GM23338 (cell line): ENCODE data around the gene PGM1. TPM values are rescaled to one million over a fixed set of nuclear protein-coding genes. Genes with fewer than 3 reads are reported as not detected.

Experiments
- ATAC-seq: fragments of 200-7000 bp; cut with Tn5 transposase; 3 replicates; pipeline ENCODE4 v1.9.1; 2020
- DNase-seq: peaks from one replicate; pipeline ENCODE4 v3.0.0-alpha.2; 2015; ENCODE audit warnings: low spot score
- H2AFZ ChIP-seq: fragments of 200-600 bp; sonication (generic); 2 replicates; pipeline ENCODE4 v1.8.0; 2016; ENCODE audit warnings: antibody characterized with exemption, mild to moderate bottlenecking, moderate library complexity
- H3F3A ChIP-seq: fragments of 200-600 bp; sonication (generic); replicated peaks from 2 replicates; pipeline ENCODE4 v1.8.0; 2017; ENCODE audit warnings: antibody characterized with exemption, mixed run types, low read depth
- H3K27ac ChIP-seq: fragments of 200-600 bp; sonication (generic); 2 replicates; pipeline ENCODE4 v1.6.1; 2016; ENCODE audit warnings: low read depth
- H3K27me3 ChIP-seq: fragments of 200-600 bp; sonication (generic); 2 replicates; pipeline ENCODE4 v1.8.0; 2016; ENCODE audit warnings: mild to moderate bottlenecking, mixed run types, moderate library complexity; ENCODE audit not compliant: insufficient read depth
- H3K36me3 ChIP-seq: fragments of 200-600 bp; sonication (generic); 2 replicates; pipeline ENCODE4 v1.8.0; 2016; ENCODE audit warnings: mild to moderate bottlenecking; ENCODE audit not compliant: insufficient read depth
- H3K4me1 ChIP-seq: fragments of 200-600 bp; sonication (generic); 2 replicates; pipeline ENCODE4 v1.8.0; 2016; ENCODE audit warnings: mild to moderate bottlenecking, moderate library complexity; ENCODE audit not compliant: insufficient read depth
- H3K4me2 ChIP-seq: fragments of 200-600 bp; sonication (generic); 2 replicates; pipeline ENCODE4 v1.7.1; 2017; ENCODE audit warnings: mixed run types
- H3K4me3 ChIP-seq: fragments of 200-600 bp; sonication (generic); 2 replicates; pipeline ENCODE4 v1.6.1; 2016; ENCODE audit warnings: mixed run types
- H3K79me2 ChIP-seq: fragments of 200-600 bp; sonication (generic); replicated peaks from 2 replicates; pipeline ENCODE4 v1.8.0; 2017; ENCODE audit warnings: mild to moderate bottlenecking; ENCODE audit not compliant: insufficient read depth
- H3K9me2 ChIP-seq: fragments of 200-600 bp; sonication (generic); 2 replicates; pipeline ENCODE4 v1.8.0; 2017; ENCODE audit not compliant: insufficient read depth
- H4K20me1 ChIP-seq: fragments of 200-600 bp; sonication (generic); replicated peaks from 2 replicates; pipeline ENCODE4 v1.8.0; 2017; ENCODE audit warnings: mild to moderate bottlenecking; ENCODE audit not compliant: insufficient read depth
- H3K27ac Mint-ChIP-seq: 2 replicates; pipeline ENCODE4 v1.8.0; 2020; ENCODE audit warnings: inconsistent platforms, mild to moderate bottlenecking, moderate library complexity, mixed read lengths
- H3K27me3 Mint-ChIP-seq: 3 replicates; pipeline ENCODE4 v1.8.0; 2022; ENCODE audit warnings: low read depth, mild to moderate bottlenecking, moderate library complexity, mixed read lengths, inconsistent platforms; ENCODE audit not compliant: insufficient read depth, poor library complexity
- H3K36me3 Mint-ChIP-seq: 3 replicates; pipeline ENCODE4 v1.8.0; 2021; ENCODE audit warnings: low read depth, mild to moderate bottlenecking, inconsistent platforms, moderate library complexity, mixed read lengths
- H3K4me1 Mint-ChIP-seq: 3 replicates; pipeline ENCODE4 v1.8.0; 2020; ENCODE audit warnings: mild to moderate bottlenecking, inconsistent platforms, mixed read lengths
- H3K4me3 Mint-ChIP-seq: 3 replicates; pipeline ENCODE4 v1.8.0; 2021; ENCODE audit warnings: moderate library complexity, mild to moderate bottlenecking, inconsistent platforms, mixed read lengths
- H3K9me3 Mint-ChIP-seq: 3 replicates; pipeline ENCODE4 v1.8.0; 2020; ENCODE audit warnings: moderate library complexity, mild to moderate bottlenecking, inconsistent platforms, mixed read lengths
- JUNB ChIP-seq: IDR thresholded peaks from one replicate; pipeline ENCODE4 v1.6.1; 2016; ENCODE audit warnings: antibody characterized with exemption; ENCODE audit not compliant: unreplicated experiment
- POLR2AphosphoS5 ChIP-seq: IDR thresholded peaks from 2 replicates; pipeline ENCODE4 v1.6.1; 2016; ENCODE audit warnings: antibody characterized with exemption, low read depth
- ZNF331 ChIP-seq: fragments of 250-450 bp; sonication (Bioruptor Pico); IDR thresholded peaks from 2 replicates; pipeline ENCODE4 v1.5.0; 2020; ENCODE audit warnings: low read depth, mild to moderate bottlenecking, moderate library complexity
- polyA plus RNA-seq: library from polyadenylated mRNA; unstranded; fragments of >200 nt; fragmentation: Nextera tagmentation; extraction: Ambion mirVana; gene quantifications from 2 replicates; pipeline ENCODE4 v1.2.1, GENCODE V29; 2016
- total RNA-seq: library from RNA; depleted of rRNA; stranded (reverse); fragments of >200 nt; shearing (Covaris generic); gene quantifications from 2 replicates; pipeline ENCODE4 v1.2.3, GENCODE V29; 2014
- TF ChIP-seq, protein P1 (sequence below): IDR thresholded peaks from one replicate; pipeline ENCODE4 v1.6.1; 2018; ENCODE audit warnings: antibody characterized with exemption; ENCODE audit not compliant: unreplicated experiment
- TF ChIP-seq, protein P2 (sequence below): IDR thresholded peaks from 2 replicates; pipeline ENCODE4 v1.6.1; 2016; ENCODE audit warnings: antibody characterized with exemption
- TF ChIP-seq, protein P3 (sequence below), 2 experiments: fragments of 200-600 bp in 1 of 2; sonication (generic) in 1 of 2; conservative IDR thresholded peaks; 2 replicates each; pipeline versions ENCODE4 v1.5.1 to v1.6.1; 2016 to 2017; ENCODE audit warnings: antibody characterized with exemption in 2 of 2, low read depth in 2 of 2, mild to moderate bottlenecking in 2 of 2, moderate library complexity in 1 of 2

The PGM1 gene
- total and polyA plus RNA-seq, 2 experiments from 2014 or later = 20.9 to 71.9 TPM

DNA sequence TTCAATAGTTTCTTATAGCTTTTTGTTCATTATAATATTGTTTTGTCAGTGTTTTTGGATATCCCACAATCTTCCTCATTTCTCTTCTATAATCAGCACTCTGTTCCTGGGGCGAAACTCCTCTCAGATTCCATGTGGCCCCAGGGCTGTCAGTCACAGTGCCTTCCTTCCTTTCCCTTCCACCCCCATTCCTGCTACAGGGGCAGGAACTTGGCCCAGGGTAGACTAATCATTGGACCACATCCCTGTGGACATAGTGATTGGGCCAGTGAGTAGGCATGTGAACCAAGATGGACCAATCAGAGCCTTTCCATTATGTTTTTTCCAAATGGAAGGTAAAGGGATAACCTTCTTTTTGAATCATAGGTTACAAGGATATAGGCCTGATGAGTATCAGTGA, 78.3 kb downstream of the PGM1 start (continued):
- TF ChIP-seq, protein P1, sequence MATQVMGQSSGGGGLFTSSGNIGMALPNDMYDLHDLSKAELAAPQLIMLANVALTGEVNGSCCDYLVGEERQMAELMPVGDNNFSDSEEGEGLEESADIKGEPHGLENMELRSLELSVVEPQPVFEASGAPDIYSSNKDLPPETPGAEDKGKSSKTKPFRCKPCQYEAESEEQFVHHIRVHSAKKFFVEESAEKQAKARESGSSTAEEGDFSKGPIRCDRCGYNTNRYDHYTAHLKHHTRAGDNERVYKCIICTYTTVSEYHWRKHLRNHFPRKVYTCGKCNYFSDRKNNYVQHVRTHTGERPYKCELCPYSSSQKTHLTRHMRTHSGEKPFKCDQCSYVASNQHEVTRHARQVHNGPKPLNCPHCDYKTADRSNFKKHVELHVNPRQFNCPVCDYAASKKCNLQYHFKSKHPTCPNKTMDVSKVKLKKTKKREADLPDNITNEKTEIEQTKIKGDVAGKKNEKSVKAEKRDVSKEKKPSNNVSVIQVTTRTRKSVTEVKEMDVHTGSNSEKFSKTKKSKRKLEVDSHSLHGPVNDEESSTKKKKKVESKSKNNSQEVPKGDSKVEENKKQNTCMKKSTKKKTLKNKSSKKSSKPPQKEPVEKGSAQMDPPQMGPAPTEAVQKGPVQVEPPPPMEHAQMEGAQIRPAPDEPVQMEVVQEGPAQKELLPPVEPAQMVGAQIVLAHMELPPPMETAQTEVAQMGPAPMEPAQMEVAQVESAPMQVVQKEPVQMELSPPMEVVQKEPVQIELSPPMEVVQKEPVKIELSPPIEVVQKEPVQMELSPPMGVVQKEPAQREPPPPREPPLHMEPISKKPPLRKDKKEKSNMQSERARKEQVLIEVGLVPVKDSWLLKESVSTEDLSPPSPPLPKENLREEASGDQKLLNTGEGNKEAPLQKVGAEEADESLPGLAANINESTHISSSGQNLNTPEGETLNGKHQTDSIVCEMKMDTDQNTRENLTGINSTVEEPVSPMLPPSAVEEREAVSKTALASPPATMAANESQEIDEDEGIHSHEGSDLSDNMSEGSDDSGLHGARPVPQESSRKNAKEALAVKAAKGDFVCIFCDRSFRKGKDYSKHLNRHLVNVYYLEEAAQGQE = no peak
- TF ChIP-seq POLR2AphosphoS5 (no peak), ZNF331 (CRISPR knock-in tag) (no peak)
- TF ChIP-seq, protein P2, sequence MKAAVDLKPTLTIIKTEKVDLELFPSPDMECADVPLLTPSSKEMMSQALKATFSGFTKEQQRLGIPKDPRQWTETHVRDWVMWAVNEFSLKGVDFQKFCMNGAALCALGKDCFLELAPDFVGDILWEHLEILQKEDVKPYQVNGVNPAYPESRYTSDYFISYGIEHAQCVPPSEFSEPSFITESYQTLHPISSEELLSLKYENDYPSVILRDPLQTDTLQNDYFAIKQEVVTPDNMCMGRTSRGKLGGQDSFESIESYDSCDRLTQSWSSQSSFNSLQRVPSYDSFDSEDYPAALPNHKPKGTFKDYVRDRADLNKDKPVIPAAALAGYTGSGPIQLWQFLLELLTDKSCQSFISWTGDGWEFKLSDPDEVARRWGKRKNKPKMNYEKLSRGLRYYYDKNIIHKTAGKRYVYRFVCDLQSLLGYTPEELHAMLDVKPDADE = no peak
- TF ChIP-seq, protein P3, sequence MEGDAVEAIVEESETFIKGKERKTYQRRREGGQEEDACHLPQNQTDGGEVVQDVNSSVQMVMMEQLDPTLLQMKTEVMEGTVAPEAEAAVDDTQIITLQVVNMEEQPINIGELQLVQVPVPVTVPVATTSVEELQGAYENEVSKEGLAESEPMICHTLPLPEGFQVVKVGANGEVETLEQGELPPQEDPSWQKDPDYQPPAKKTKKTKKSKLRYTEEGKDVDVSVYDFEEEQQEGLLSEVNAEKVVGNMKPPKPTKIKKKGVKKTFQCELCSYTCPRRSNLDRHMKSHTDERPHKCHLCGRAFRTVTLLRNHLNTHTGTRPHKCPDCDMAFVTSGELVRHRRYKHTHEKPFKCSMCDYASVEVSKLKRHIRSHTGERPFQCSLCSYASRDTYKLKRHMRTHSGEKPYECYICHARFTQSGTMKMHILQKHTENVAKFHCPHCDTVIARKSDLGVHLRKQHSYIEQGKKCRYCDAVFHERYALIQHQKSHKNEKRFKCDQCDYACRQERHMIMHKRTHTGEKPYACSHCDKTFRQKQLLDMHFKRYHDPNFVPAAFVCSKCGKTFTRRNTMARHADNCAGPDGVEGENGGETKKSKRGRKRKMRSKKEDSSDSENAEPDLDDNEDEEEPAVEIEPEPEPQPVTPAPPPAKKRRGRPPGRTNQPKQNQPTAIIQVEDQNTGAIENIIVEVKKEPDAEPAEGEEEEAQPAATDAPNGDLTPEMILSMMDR (conservative IDR thresholded peaks at IDR 0.05; ENCODE audit: low read depth in 2 of 2) = no peak

DNA sequence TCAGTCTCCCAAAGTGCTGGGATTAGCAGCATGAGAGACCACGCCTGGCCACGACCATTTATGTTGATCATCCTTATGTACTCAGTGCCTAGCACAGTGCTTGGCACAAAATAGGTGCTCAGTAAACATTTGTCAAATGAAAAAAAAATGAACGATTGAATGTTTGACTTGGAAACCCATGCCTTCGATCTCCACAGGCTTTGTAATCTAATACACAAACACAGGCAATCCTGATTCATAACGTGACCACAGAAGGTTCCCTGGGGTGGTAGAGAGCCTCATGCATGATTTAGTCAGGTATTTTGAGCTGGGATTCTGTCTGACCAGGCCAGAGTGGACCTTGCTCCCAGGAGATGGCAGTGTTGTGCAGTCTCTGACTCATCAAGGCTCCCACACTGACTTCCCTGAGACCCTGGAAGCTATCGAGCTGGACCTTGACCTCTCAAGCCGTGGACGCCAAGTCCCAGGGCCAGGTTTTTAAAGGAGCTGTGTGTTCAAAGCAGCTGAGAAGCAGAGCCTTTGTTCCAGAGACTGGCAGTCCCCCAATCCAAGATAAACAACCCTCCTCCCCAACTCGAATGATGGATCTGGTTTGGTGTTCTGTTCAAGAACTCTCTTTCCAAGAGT, 81.1 kb downstream of the PGM1 start:
- no peaks in the 10 kb centered on the region for H3F3A ChIP-seq
- peaks cover 5% of the 10 kb centered on the region for H3K36me3 Mint-ChIP-seq
- H2AFZ ChIP-seq = peak overlapping the region; percentile 45; the same call in 1 of the 2 replicates
- H3K4me1 ChIP-seq = no peaks in the 10 kb centered on the region; the same call in 1 of the 2 replicates
- H3K79me2 ChIP-seq = no peaks in the 10 kb centered on the region
- no peak overlapping the region for H3K4me3 ChIP-seq
- ATAC-seq = peak; percentile 96
- H3K9me2 ChIP-seq = no peaks in the 10 kb centered on the region
- no peak overlapping the region for H3K27ac ChIP-seq
- H3K9me3 Mint-ChIP-seq = peaks cover 7% of the 10 kb centered on the region; the same call in 2 of the 3 replicates
- TF ChIP-seq, protein P2 = no peak
- TF ChIP-seq, protein P3 (conservative IDR thresholded peaks at IDR 0.05; ENCODE audit: low read depth in 2 of 2) = peak; percentile 86 to 98
- TF ChIP-seq JUNB = no peak
- H3K4me3 Mint-ChIP-seq = no peak overlapping the region
- peaks cover 23% of the 10 kb centered on the region for H3K4me1 Mint-ChIP-seq
- H3K27ac Mint-ChIP-seq = no peak overlapping the region
- H3K27me3 ChIP-seq = no peaks in the 10 kb centered on the region
- H3K4me2 ChIP-seq = no peak overlapping the region
- H3K27me3 Mint-ChIP-seq = peaks cover 8% of the 10 kb centered on the region
- no peaks in the 10 kb centered on the region for H4K20me1 ChIP-seq
- no peaks in the 10 kb centered on the region for H3K36me3 ChIP-seq
- peak; percentile 92 for DNase-seq
